CD4-positive, CD25-positive, alpha-beta regulatory T cell (primary cell): ENCODE measurements around the gene TEX36. TPM values are rescaled to one million over a fixed set of nuclear protein-coding genes. Genes with fewer than 3 reads are reported as not detected.

Source experiments
- ATAC-seq, 2 donors: fragments of 150-1000 bp; cut with Tn5 transposase; one replicate each; pipeline ENCODE4 v1.10.0; 2021; ENCODE audit warnings: low read depth in 2 of 2, moderate number of reproducible peaks in 2 of 2, moderate library complexity in 1 of 2
- DNase-seq, 3 donors: peaks; one replicate each; pipeline versions ENCODE4 v3.0.0 to v3.0.0-alpha.2; 2012 to 2022; ENCODE audit warnings: mixed read lengths in 1 of 3
- H3K27ac ChIP-seq: one replicate; pipeline ENCODE4 v1.7.0; 2013; ENCODE audit warnings: mild to moderate bottlenecking, low read length; ENCODE audit not compliant: insufficient read depth, poor library complexity, severe bottlenecking
- H3K27me3 ChIP-seq: one replicate; pipeline ENCODE4 v1.7.0; 2013; ENCODE audit warnings: low read length; ENCODE audit not compliant: control insufficient read depth, insufficient read depth
- H3K36me3 ChIP-seq: one replicate; pipeline ENCODE4 v1.7.0; 2013; ENCODE audit warnings: mild to moderate bottlenecking, low read length, moderate library complexity; ENCODE audit not compliant: control insufficient read depth, insufficient read depth
- H3K4me1 ChIP-seq: 2 replicates; pipeline ENCODE4 v1.7.0; 2013; ENCODE audit warnings: mild to moderate bottlenecking, low read length; ENCODE audit not compliant: insufficient read depth, control insufficient read depth, poor library complexity, severe bottlenecking
- H3K4me3 ChIP-seq: one replicate; pipeline ENCODE4 v1.7.0; 2013; ENCODE audit warnings: low read depth, mild to moderate bottlenecking, low read length, moderate library complexity
- H3K9me3 ChIP-seq, 2 experiments: 1 replicate in 1 of 2; 2 replicates in 1 of 2; pipeline ENCODE4 v1.7.0; 2013; ENCODE audit warnings: low read length in 2 of 2, mild to moderate bottlenecking in 1 of 2, moderate library complexity in 1 of 2; ENCODE audit not compliant: control insufficient read depth in 2 of 2
- H3K27ac Mint-ChIP-seq, 3 donors: one replicate each; pipeline ENCODE4 v1.8.0; 2020 to 2022; ENCODE audit warnings: mild to moderate bottlenecking in 3 of 3, mixed read lengths in 3 of 3, moderate library complexity in 2 of 3
- H3K27me3 Mint-ChIP-seq: one replicate; pipeline ENCODE4 v1.8.0; 2022; ENCODE audit warnings: mild to moderate bottlenecking, mixed read lengths
- H3K36me3 Mint-ChIP-seq: one replicate; pipeline ENCODE4 v1.8.0; 2020; ENCODE audit warnings: mixed read lengths
- H3K4me1 Mint-ChIP-seq, 4 donors: one replicate each; pipeline ENCODE4 v1.8.0; 2020 to 2022; ENCODE audit warnings: mixed read lengths in 4 of 4, mild to moderate bottlenecking in 1 of 4
- H3K4me3 Mint-ChIP-seq, 4 donors: one replicate each; pipeline ENCODE4 v1.8.0; 2020 to 2022; ENCODE audit warnings: mild to moderate bottlenecking in 4 of 4, mixed read lengths in 4 of 4, moderate library complexity in 3 of 4
- H3K9me3 Mint-ChIP-seq, 7 donors: one replicate each; pipeline ENCODE4 v1.8.0; 2020 to 2022; ENCODE audit warnings: mixed read lengths in 7 of 7, mild to moderate bottlenecking in 3 of 7, moderate library complexity in 2 of 7
- polyA plus RNA-seq, 4 donors: library from polyadenylated mRNA; unstranded; fragments of 300-500 nt; fragmentation: Illumina TruSeq; gene quantifications; one replicate each; pipeline ENCODE4 v1.2.3, GENCODE V29; 2021
- total RNA-seq: library from RNA; stranded (reverse); gene quantifications from one replicate; pipeline ENCODE4 v1.2.3, GENCODE V29; 2022

TEX36 gene
- total and polyA plus RNA-seq, 5 donors from 2014 or later: not detected

DNA sequence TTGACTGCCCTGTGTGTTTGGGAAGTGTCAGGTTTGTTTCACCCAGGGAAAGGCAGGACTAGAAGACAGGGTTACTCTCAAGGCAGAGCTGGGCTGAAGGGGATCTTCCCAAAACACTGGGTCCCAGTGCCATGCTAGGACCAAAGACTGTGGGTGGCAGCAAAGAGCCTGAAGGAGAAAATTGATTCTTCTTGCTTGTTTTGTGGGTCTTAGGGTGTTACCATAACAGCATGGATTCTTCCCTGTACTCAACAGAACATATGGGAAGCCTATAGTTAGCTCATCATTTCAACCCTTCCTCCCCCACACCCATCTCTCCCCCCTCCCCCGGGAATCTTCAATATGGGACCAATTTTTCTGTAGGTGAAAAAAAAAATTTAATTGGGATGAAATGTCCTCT lies 42.3 kb downstream of the TEX36 start:
- Mint-ChIP-seq H3K36me3 (no peaks in the 10 kb centered on the region), H3K27me3 (peaks cover 4% of the 10 kb centered on the region), H3K4me1 (no peaks in the 10 kb centered on the region), H3K9me3 (peaks cover 0 to 7% (median 0%) of the 10 kb centered on the region in 7 donors), H3K4me3 (no peak overlapping the region), H3K27ac (no peak overlapping the region)
- Histone ChIP-seq H3K27me3 (no peaks in the 10 kb centered on the region), H3K27ac (no peak overlapping the region), H3K4me1 (no peaks in the 10 kb centered on the region), H3K36me3 (no peaks in the 10 kb centered on the region), H3K4me3 (no peak overlapping the region), H3K9me3 (no peaks in the 10 kb centered on the region)
- ATAC-seq: no peak
- DNase-seq: no peak

DNA sequence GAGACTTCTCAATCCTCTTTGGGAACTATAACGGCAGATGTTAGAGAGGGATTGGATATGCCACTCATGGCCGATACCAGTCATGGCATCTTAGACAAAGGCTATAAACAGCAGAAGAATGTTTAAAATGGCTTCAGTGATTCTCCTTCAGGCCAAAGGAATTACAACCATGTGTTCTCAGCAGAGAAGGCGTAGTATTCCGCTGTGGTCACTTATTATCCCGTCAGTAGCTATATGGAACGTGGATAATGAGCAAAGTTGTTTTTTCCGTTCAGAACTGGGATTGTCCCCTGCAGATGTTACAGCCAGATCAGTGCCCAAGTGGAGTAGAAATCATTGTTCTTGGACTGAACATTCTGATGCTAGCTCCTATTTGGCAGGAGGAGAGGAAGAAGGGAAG lies 43.1 kb downstream of the TEX36 start:
- H3K27ac ChIP-seq: no peak overlapping the region
- Mint-ChIP-seq H3K9me3 (peaks cover 0 to 7% (median 0%) of the 10 kb centered on the region in 7 donors), H3K4me1 (no peaks in the 10 kb centered on the region), H3K4me3 (no peak overlapping the region), H3K27me3 (peaks cover 4% of the 10 kb centered on the region), H3K36me3 (no peaks in the 10 kb centered on the region), H3K27ac (no peak overlapping the region)
- no peaks in the 10 kb centered on the region for H3K36me3 ChIP-seq
- no peak for DNase-seq
- ATAC-seq: no peak
- no peaks in the 10 kb centered on the region for H3K4me1 ChIP-seq
- H3K4me3 ChIP-seq: no peak overlapping the region
- no peaks in the 10 kb centered on the region for H3K9me3 ChIP-seq
- no peaks in the 10 kb centered on the region for H3K27me3 ChIP-seq

- Histone ChIP-seq H3K4me1 (no peaks in the 10 kb centered on the region), H3K9me3 (no peaks in the 10 kb centered on the region), H3K4me3 (no peak overlapping the region), H3K27me3 (no peaks in the 10 kb centered on the region), H3K36me3 (no peaks in the 10 kb centered on the region), H3K27ac (no peak overlapping the region)
- Mint-ChIP-seq H3K27me3 (peaks cover 4% of the 10 kb centered on the region), H3K36me3 (no peaks in the 10 kb centered on the region), H3K4me3 (no peak overlapping the region), H3K9me3 (peaks cover 0 to 5% (median 0%) of the 10 kb centered on the region in 7 donors), H3K27ac (no peak overlapping the region), H3K4me1 (no peaks in the 10 kb centered on the region)
- DNase-seq: no peak
- no peak for ATAC-seq
Observed at GRCh38 chr10:125638555-125638954, 44.4 kb downstream of the TEX36 start.

DNA sequence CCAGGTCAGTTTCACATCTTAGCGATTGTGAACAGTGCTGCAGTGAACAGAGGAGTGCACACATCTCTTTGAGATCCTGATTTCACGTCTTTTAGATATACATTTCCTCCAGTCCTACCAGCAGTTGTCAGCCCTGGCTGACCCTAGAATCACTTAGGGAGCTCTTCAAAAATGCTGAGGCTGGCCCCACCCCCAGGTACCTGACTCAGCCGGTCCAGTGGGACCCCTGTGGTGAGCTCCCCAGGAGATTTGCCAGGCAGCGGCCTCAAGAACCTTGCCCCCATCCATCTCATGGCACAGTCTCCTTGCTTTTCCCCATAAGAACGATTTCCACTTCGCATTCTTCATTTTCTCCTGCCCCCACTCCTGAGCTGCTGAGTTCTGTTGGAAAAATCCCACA lies 45.5 kb downstream of the TEX36 start:
- Histone ChIP-seq H3K27me3 (no peaks in the 10 kb centered on the region), H3K9me3 (no peaks in the 10 kb centered on the region), H3K4me1 (no peaks in the 10 kb centered on the region), H3K36me3 (no peaks in the 10 kb centered on the region), H3K27ac (no peak overlapping the region), H3K4me3 (no peak overlapping the region)
- DNase-seq: no peak
- no peaks in the 10 kb centered on the region for H3K36me3 Mint-ChIP-seq
- no peaks in the 10 kb centered on the region for H3K27me3 Mint-ChIP-seq
- no peak overlapping the region for H3K4me3 Mint-ChIP-seq
- H3K4me1 Mint-ChIP-seq: no peaks in the 10 kb centered on the region
- no peak overlapping the region for H3K27ac Mint-ChIP-seq
- H3K9me3 Mint-ChIP-seq: peaks cover 0 to 5% (median 0%) of the 10 kb centered on the region in 7 donors
- no peak for ATAC-seq

- no peaks in the 10 kb centered on the region for H3K27me3 ChIP-seq
- H3K27ac ChIP-seq: no peak overlapping the region
- Mint-ChIP-seq H3K4me1 (no peaks in the 10 kb centered on the region), H3K27me3 (no peaks in the 10 kb centered on the region), H3K9me3 (peaks cover 0 to 3% (median 0%) of the 10 kb centered on the region in 7 donors), H3K36me3 (no peaks in the 10 kb centered on the region), H3K27ac (no peak overlapping the region), H3K4me3 (no peak overlapping the region)
- H3K4me3 ChIP-seq: no peak overlapping the region
- ATAC-seq: no peak
- DNase-seq: no peak
- H3K9me3 ChIP-seq: no peaks in the 10 kb centered on the region
- H3K4me1 ChIP-seq: no peaks in the 10 kb centered on the region
- no peaks in the 10 kb centered on the region for H3K36me3 ChIP-seq
Observed at GRCh38 chr10:125634606-125635005, 48.4 kb downstream of the TEX36 start.

- Mint-ChIP-seq H3K9me3 (peaks cover 0 to 3% (median 0%) of the 10 kb centered on the region in 7 donors), H3K36me3 (no peaks in the 10 kb centered on the region), H3K27ac (no peak overlapping the region), H3K4me1 (no peaks in the 10 kb centered on the region), H3K27me3 (no peaks in the 10 kb centered on the region), H3K4me3 (no peak overlapping the region)
- no peaks in the 10 kb centered on the region for H3K9me3 ChIP-seq
- no peak overlapping the region for H3K4me3 ChIP-seq
- no peak overlapping the region for H3K27ac ChIP-seq
- H3K36me3 ChIP-seq: no peaks in the 10 kb centered on the region
- H3K4me1 ChIP-seq: no peaks in the 10 kb centered on the region
- H3K27me3 ChIP-seq: no peaks in the 10 kb centered on the region
- ATAC-seq (no peak), DNase-seq (no peak)
Observed at GRCh38 chr10:125633517-125633999, 49.4 kb downstream of the TEX36 start.

GRCh38 chr10:125631806-125632205 lies 51.2 kb downstream of the TEX36 start:
- Histone ChIP-seq H3K36me3 (no peaks in the 10 kb centered on the region), H3K4me1 (no peaks in the 10 kb centered on the region), H3K27me3 (no peaks in the 10 kb centered on the region), H3K27ac (no peak overlapping the region), H3K9me3 (no peaks in the 10 kb centered on the region), H3K4me3 (no peak overlapping the region)
- Mint-ChIP-seq H3K4me3 (no peak overlapping the region), H3K36me3 (no peaks in the 10 kb centered on the region), H3K4me1 (no peaks in the 10 kb centered on the region), H3K27ac (peak overlapping the region in 1 of 3 donors; percentile 7), H3K9me3 (no peaks in the 10 kb centered on the region), H3K27me3 (no peaks in the 10 kb centered on the region)
- no peak for ATAC-seq
- DNase-seq: no peak

DNA sequence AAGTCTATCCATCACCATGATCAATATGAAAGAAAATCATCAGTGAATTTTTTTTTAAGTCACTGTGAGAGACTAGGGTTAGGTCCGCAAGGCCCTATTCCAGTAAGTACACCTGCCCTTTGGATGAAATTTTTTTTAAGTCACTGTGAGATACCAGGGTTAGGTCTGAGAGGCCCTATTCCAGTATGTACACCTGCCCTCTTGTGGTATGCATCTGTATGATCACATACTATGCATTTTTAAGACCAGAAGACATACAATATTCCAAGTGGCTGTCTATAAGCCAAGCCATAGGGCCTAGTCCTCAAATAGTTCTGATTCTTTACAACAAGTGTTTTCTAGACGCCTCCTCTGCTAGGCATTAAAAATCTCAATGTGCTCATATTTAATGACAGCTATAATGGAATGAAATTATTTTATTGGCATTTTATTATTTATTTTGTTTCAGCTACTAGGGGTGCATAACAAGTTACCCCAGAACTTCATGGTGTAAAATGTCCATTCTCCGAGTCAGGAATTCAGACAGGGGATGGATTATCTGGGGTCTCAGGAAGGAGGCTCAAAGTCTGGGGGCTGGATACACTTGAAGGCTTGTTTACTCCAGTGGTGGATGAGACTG lies 53.1 kb downstream of the TEX36 start:
- H3K27me3 ChIP-seq: no peaks in the 10 kb centered on the region
- no peaks in the 10 kb centered on the region for H3K9me3 ChIP-seq
- DNase-seq (peak in 1 of 3 donors; percentile 2), ATAC-seq (no peak)
- Mint-ChIP-seq H3K36me3 (no peaks in the 10 kb centered on the region), H3K4me1 (peaks cover 0 to 2% (median 0%) of the 10 kb centered on the region in 4 donors), H3K27ac (no peak overlapping the region), H3K27me3 (no peaks in the 10 kb centered on the region), H3K4me3 (no peak overlapping the region), H3K9me3 (peaks cover 0 to 2% (median 0%) of the 10 kb centered on the region in 7 donors)
- no peaks in the 10 kb centered on the region for H3K36me3 ChIP-seq
- H3K4me1 ChIP-seq: no peaks in the 10 kb centered on the region
- H3K27ac ChIP-seq: no peak overlapping the region
- no peak overlapping the region for H3K4me3 ChIP-seq
